ENCODE results near the gene CMKLR1.

GRCh38 chr12:108302403-108303311 lies 36.5 kb downstream of the CMKLR1 start:
- TF ChIP-seq CREB1 (IDR thresholded peaks at IDR 0.05; ENCODE audit: low read depth): no peak
- TF ChIP-seq USF1 (IDR thresholded peaks at IDR 0.05): peak; percentile 17; the same call in 1 of the 2 replicates
- TF ChIP-seq EP300 (IDR thresholded peaks at IDR 0.05; ENCODE audit: borderline replicate concordance): peak; percentile 95
